OCI-LY1 (cell line): ENCODE results near the gene C15orf40.

Experiments used
- EZH2 ChIP-seq: fragments of 200-600 bp; sonication (generic), shearing (Covaris generic); IDR thresholded peaks from 2 replicates; pipeline ENCODE4 v1.8.0; 2017; ENCODE audit warnings: borderline replicate concordance, mixed run types, mild to moderate bottlenecking, antibody characterized with exemption, low read length, moderate library complexity, mixed read lengths
- TF ChIP-seq, protein P1 (sequence below): fragments of 200-600 bp; sonication (generic), shearing (Covaris generic); IDR thresholded peaks from 2 replicates; pipeline ENCODE4 v1.5.1; 2017; ENCODE audit warnings: mild to moderate bottlenecking, antibody characterized with exemption, low read length, moderate library complexity, mixed read lengths

- TF ChIP-seq, protein P1, sequence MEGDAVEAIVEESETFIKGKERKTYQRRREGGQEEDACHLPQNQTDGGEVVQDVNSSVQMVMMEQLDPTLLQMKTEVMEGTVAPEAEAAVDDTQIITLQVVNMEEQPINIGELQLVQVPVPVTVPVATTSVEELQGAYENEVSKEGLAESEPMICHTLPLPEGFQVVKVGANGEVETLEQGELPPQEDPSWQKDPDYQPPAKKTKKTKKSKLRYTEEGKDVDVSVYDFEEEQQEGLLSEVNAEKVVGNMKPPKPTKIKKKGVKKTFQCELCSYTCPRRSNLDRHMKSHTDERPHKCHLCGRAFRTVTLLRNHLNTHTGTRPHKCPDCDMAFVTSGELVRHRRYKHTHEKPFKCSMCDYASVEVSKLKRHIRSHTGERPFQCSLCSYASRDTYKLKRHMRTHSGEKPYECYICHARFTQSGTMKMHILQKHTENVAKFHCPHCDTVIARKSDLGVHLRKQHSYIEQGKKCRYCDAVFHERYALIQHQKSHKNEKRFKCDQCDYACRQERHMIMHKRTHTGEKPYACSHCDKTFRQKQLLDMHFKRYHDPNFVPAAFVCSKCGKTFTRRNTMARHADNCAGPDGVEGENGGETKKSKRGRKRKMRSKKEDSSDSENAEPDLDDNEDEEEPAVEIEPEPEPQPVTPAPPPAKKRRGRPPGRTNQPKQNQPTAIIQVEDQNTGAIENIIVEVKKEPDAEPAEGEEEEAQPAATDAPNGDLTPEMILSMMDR, result no peak
- TF ChIP-seq EZH2, result no peak
These were observed 16.4 kb downstream of the C15orf40 start for GRCh38 chr15:82995076-82995475.
